EH (cell line): ENCODE measurements around the gene GAS5.

ENCODE experiments used
- DNase-seq: peaks from one replicate; pipeline ENCODE4 v3.0.0-alpha.2; 2015; ENCODE audit warnings: low read depth

The GAS5 gene

DNA sequence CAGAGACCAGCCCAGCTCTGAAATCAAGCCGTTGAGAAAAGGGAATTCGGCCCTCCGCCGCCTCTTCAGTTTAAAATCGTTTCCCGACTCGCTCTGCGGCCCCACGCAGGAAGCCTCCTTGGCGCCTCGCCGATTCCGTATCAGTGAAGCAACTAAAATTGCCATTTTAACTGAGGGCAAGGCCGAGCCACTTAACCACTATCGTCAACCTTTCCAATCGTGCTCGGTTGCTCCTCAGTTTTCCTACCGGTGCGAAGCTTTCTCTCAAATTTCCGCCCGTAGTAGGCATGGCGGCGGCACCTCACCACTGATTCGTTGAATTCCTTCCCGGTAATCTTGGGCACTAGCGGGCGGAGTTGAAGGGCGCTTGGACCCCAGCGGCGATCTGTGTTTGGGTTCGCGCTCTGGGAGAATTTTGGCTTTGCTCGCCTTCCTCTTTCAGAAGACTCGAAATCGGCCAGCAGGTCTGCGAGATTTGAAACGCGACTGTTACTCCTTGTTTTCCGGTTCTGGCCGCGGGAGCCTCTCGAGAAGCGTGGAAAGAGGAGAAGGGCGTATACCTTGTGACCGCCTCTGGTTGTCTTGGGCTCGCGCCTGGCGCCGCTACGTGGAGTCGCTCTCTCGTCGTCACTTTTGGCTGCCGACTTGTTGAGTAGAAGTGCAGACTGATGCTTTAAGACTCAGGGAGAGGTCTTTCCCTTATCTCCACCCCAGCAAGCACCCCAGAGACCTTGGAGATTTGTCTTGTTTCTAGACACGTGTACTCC is 43.3 kb downstream of the GAS5 start, which contains the start of the genes CENPL and DARS2:
TSS of gene CENPL (minus strand) at position 569 of the 767 bp plus-strand sequence. CDS start 13,584 bp downstream, outside the sequence.
TSS of gene DARS2 (plus strand) at position 359 of the 767 bp plus-strand sequence. CDS start 557 bp downstream, outside the sequence.
- peak; percentile 99 for DNase-seq

DNA sequence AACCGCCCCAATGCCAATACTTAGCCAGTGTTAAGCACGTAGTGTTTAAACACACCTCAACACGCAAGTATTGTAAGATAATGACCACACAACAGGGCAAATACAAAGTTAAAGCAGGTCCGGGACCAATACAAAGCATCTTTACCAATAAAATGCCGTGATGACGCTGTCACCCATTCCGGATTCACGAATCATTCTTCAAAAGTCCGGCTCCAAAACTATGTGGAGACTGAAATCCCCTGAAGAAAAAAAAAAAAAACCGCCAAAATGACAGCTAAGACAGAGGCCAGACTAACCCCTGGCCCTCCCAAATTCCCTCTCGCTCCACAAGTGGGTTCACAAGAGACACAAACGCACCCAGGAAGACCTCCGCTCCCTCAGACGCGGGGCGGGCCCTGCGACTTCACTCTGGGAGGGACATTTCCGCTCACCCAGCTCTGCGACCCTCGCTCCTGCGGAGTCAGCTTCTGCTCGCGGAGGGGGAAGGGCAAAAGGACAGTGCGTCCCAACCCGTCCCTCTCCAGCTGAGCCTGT is 43.9 kb downstream of the GAS5 start:
- DNase-seq = no peak

DNA sequence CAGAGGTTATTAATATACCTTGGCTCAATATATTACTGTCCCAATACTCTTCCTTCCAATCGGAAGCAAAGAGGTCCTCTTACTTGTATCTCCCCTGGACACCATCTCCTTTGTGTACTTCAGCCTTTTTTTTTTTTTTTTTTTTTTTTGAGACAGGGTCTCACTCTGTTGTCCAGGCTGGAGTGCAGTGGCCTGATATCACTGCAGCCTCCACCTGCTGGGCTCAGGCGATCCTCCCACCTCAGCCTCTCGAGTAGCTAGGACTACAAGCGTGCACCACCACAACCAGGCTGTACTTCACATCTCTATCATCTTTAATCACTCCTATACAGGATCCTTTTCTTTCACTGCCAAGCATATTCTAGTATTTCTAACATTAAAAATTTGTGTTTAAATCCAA is 46.1 kb downstream of the GAS5 start:
- DNase-seq = no peak

DNA sequence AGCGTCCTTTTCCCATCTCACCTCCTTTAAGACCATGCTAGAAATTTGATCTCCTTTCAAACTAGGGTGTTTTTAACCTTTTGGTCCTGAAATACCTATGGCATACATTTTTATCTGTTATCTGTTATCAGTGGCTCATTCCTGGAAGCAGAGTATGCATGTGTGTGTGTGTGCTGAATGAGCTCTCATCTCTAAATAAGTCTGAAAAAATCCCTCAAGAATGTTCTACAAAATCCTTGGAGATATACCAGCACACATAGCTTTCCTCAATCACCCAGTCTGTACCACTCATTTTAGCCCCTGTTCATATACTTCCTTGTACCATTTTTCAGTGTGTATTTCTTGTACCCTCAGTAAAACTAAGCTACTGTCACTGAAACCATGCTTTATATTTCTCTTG is 49.3 kb downstream of the GAS5 start:
- DNase-seq = no peak
